Measurements from ENCODE around the gene GOLT1B. TPM values are rescaled to one million over a fixed set of nuclear protein-coding genes. Genes with fewer than 3 reads are reported as not detected.
A peak's percentile ranks its signal among the peaks of the same experiment; 100 is the strongest.

Gene GOLT1B
- total RNA-seq, 8 experiments from 2014 or later, result 26.1 to 89.6 (median 45.6) TPM

- H3K27ac ChIP-seq, result no peak overlapping the region
- H3K4me3 ChIP-seq, result peak overlapping the region; percentile 39 to 51 (median 48)
- WGBS, 10 experiments, result 0 to 20% (median 0%) methylated on average over 1 to 18 of the region's 57 CpGs; no CpG with 5 or more reads in 2 of the 10 experiments
- ATAC-seq (replicated peaks in 6 of 8), result peak; percentile 87 to 95 (median 92)
- in situ Hi-C loops (cut with MboI; ENCODE audit: low pct_unique_long_range_greater_than_20kb in 2 of 9, low sequenced_read_pairs in 9 of 9, unreplicated experiment in 9 of 9), result no loop called here
- peaks cover 0 to 6% of the 10 kb centered on the region in 2 donors for H3K4me1 ChIP-seq (replicated peaks in 1 of 2)
Observed at GRCh38 chr12:21527451-21528180, 26.0 kb downstream of the GOLT1B start.

GRCh38 chr12:21528953-21529352 is 27.4 kb downstream of the GOLT1B start:
- ATAC-seq (replicated peaks in 6 of 8), result no peak

DNA sequence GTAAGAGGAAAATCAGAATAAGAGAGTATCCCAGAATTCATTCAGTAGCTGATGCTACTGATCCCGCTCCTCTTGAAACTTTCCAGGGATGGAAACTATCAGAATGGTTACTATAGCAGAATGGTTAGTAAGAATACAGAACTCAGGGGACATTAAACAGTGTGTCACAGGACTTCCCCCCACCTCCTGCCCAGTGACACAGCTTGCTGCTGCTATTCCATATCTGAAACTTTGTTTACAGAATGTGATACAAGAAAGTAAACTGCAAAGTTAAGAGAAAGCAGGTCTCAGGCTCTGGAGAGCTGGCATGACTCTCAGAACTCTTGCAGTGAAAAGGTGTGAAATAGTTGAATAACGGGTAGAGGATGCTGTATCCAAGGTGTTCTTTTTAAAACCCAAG is 27.9 kb downstream of the GOLT1B start:
- H3K27ac ChIP-seq, result no peak overlapping the region
- in situ Hi-C loops (cut with MboI; ENCODE audit: low pct_unique_long_range_greater_than_20kb in 2 of 9, low sequenced_read_pairs in 9 of 9, unreplicated experiment in 9 of 9), result no loop called here
- H3K4me3 ChIP-seq, result no peak overlapping the region
- ATAC-seq (replicated peaks in 6 of 8), result no peak
- 40 to 100% (median 73%) methylated on average over 1 to 2 of the region's 2 CpGs; no CpG with 5 or more reads in 2 of the 10 experiments for WGBS, 10 experiments
- peaks cover 0 to 6% of the 10 kb centered on the region in 2 donors for H3K4me1 ChIP-seq (replicated peaks in 1 of 2)

More at GRCh38 chr12:21528953-21529352, 27.4 kb downstream of the GOLT1B start:
- WGBS, 10 experiments, result 81 to 100% (median 90%) methylated on average over 1 to 5 of the region's 5 CpGs; no CpG with 5 or more reads in 3 of the 10 experiments
- in situ Hi-C loops (cut with MboI; ENCODE audit: low pct_unique_long_range_greater_than_20kb in 2 of 9, low sequenced_read_pairs in 9 of 9, unreplicated experiment in 9 of 9), result no loop called here
- no peak overlapping the region for H3K4me3 ChIP-seq
- peaks cover 0 to 6% of the 10 kb centered on the region in 2 donors for H3K4me1 ChIP-seq (replicated peaks in 1 of 2)
- no peak overlapping the region for H3K27ac ChIP-seq

- in situ Hi-C loops (cut with MboI; ENCODE audit: low pct_unique_long_range_greater_than_20kb in 2 of 9, low sequenced_read_pairs in 9 of 9, unreplicated experiment in 9 of 9), result no loop called here
Observed at GRCh38 chr12:21538061-21538653, 36.6 kb downstream of the GOLT1B start.

GRCh38 chr12:21539797-21540196 is 38.2 kb downstream of the GOLT1B start:
- ATAC-seq (replicated peaks in 6 of 8), result peak in 1 of 8 experiments; percentile 67
- in situ Hi-C loops (cut with MboI; ENCODE audit: low pct_unique_long_range_greater_than_20kb in 2 of 9, low sequenced_read_pairs in 9 of 9, unreplicated experiment in 9 of 9), result no loop called here
- Histone ChIP-seq H3K4me3 (no peak overlapping the region), H3K27ac (no peak overlapping the region), H3K4me1 (replicated peaks in 1 of 2) (no peaks in the 10 kb centered on the region)

More at GRCh38 chr12:21538061-21538653, 36.6 kb downstream of the GOLT1B start:
- H3K27ac ChIP-seq, result no peak overlapping the region
- ATAC-seq (replicated peaks in 6 of 8), result no peak
- no peak overlapping the region for H3K4me3 ChIP-seq
- no peaks in the 10 kb centered on the region for H3K4me1 ChIP-seq (replicated peaks in 1 of 2)
- 28 to 96% (median 80%) methylated on average over 2 to 5 of the region's 5 CpGs; no CpG with 5 or more reads in 1 of the 10 experiments for WGBS, 10 experiments

DNA sequence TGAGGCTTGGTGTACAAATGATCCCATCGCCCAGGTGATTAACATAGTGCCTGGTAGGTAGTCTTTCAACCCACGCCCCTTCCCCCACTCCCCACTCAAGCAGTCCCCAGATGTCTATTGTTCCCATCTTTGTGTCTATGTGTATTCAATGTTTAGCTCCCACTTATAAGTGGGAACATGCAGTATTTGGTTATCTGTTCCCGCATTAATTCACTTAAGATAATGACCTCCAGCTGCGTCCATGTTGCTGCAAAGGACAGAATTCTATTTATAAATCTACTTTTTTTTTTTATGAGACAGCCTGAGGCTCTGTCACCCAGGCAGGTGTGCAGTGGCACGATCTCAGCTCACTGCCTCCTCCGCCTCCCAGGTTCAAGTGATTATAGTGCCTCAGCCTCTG is 40.2 kb downstream of the GOLT1B start:
- Histone ChIP-seq H3K27ac (no peak overlapping the region), H3K4me1 (replicated peaks in 1 of 2) (no peaks in the 10 kb centered on the region), H3K4me3 (no peak overlapping the region)
- ATAC-seq (replicated peaks in 6 of 8), result no peak
- in situ Hi-C loops (cut with MboI; ENCODE audit: low pct_unique_long_range_greater_than_20kb in 2 of 9, low sequenced_read_pairs in 9 of 9, unreplicated experiment in 9 of 9), result no loop called here
- 31 to 100% (median 66%) methylated on average over 1 to 4 of the region's 6 CpGs; no CpG with 5 or more reads in 3 of the 10 experiments for WGBS, 10 experiments

DNA sequence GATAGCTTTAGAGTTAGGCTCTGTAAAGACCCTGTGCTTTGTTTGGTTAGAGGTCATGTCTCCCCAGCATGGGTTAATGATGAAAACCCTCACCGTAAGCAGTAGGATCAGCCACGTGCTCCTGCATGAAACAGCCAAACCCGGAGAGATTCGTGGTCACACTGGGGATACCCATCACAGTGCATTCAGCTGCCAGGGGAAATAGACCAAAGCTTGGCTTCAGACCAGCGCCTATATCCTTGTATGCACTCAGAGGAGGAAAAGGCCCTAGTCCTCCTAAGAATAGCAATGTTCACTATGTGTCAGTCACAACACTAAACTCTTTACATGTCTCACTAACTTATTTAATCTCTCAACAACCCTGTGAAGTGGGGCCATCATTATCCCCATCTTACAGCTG is 40.8 kb downstream of the GOLT1B start:
- no peak overlapping the region for H3K27ac ChIP-seq
- no peak for ATAC-seq (replicated peaks in 6 of 8)
- in situ Hi-C loops (cut with MboI; ENCODE audit: low pct_unique_long_range_greater_than_20kb in 2 of 9, low sequenced_read_pairs in 9 of 9, unreplicated experiment in 9 of 9), result no loop called here
- H3K4me3 ChIP-seq, result no peak overlapping the region
- no peaks in the 10 kb centered on the region for H3K4me1 ChIP-seq (replicated peaks in 1 of 2)
- WGBS, 10 experiments, result 8 to 97% (median 67%) methylated on average over 1 to 5 of the region's 5 CpGs; no CpG with 5 or more reads in 1 of the 10 experiments

DNA sequence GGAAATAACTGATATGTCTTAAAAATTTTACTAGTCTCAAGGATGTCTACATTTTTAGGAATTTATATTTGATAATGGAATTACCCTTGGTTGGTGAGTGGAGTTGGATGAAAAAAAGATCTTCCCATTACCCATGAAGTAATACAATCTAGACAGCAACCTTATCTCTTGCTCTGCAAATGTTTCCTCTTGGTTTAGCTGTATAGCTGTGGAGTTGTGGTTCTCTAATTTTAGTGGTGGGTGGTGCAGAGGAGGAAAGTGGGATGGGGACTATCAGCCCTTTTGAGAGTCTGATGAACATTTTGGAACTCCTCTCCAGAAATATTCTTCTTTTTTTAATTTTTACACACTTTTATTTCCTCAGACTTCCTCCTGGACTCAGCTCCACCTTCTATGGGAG is 41.6 kb downstream of the GOLT1B start:
- in situ Hi-C loops (cut with MboI; ENCODE audit: low pct_unique_long_range_greater_than_20kb in 2 of 9, low sequenced_read_pairs in 9 of 9, unreplicated experiment in 9 of 9), result no loop called here
- no peak for ATAC-seq (replicated peaks in 6 of 8)
- Histone ChIP-seq H3K27ac (no peak overlapping the region), H3K4me3 (no peak overlapping the region), H3K4me1 (replicated peaks in 1 of 2) (no peaks in the 10 kb centered on the region)

- H3K27ac ChIP-seq, result no peak overlapping the region
- no peaks in the 10 kb centered on the region for H3K4me1 ChIP-seq (replicated peaks in 1 of 2)
- in situ Hi-C loops (cut with MboI; ENCODE audit: low pct_unique_long_range_greater_than_20kb in 2 of 9, low sequenced_read_pairs in 9 of 9, unreplicated experiment in 9 of 9), result no loop called here
- no peak for ATAC-seq (replicated peaks in 6 of 8)
- WGBS, 10 experiments, result 31 to 86% (median 71%) methylated on average over 2 of the region's 2 CpGs
- no peak overlapping the region for H3K4me3 ChIP-seq
Observed at GRCh38 chr12:21545557-21545956, 44.0 kb downstream of the GOLT1B start.

DNA sequence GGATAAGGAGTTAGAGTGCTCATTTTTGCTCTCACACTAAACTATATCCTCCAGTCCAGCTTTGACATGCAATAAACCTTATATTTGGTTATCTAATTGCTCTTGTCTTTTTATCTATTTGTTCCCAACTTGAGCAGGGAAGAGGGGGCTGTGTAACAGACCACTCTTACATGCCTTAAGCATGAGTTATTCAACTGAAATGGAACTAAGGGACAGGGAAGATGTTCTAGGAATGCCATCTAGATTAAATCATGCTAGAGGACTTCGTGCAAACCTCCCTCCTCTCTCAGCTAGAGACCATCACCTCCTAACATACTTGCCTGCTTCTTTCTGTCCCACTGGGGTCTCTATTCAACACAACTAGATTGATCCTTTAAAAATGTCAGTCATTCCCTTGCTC is 45.1 kb downstream of the GOLT1B start:
- Histone ChIP-seq H3K27ac (no peak overlapping the region), H3K4me3 (no peak overlapping the region), H3K4me1 (replicated peaks in 1 of 2) (no peaks in the 10 kb centered on the region)
- ATAC-seq (replicated peaks in 6 of 8), result no peak
- 0 to 17% (median 0%) methylated on average over 1 of the region's 1 CpG; no CpG with 5 or more reads in 1 of the 10 experiments for WGBS, 10 experiments
- in situ Hi-C loops (cut with MboI; ENCODE audit: low pct_unique_long_range_greater_than_20kb in 2 of 9, low sequenced_read_pairs in 9 of 9, unreplicated experiment in 9 of 9), result no loop called here

GRCh38 chr12:21547437-21547836 is 45.8 kb downstream of the GOLT1B start:
- Histone ChIP-seq H3K4me1 (replicated peaks in 1 of 2) (peaks cover 0 to 4% of the 10 kb centered on the region in 2 donors), H3K4me3 (no peak overlapping the region), H3K27ac (no peak overlapping the region)
- in situ Hi-C loops (cut with MboI; ENCODE audit: low pct_unique_long_range_greater_than_20kb in 2 of 9, low sequenced_read_pairs in 9 of 9, unreplicated experiment in 9 of 9), result no loop called here
- 0 to 89% (median 13%) methylated on average over 1 of the region's 1 CpG; no CpG with 5 or more reads in 5 of the 10 experiments for WGBS, 10 experiments
- no peak for ATAC-seq (replicated peaks in 6 of 8)

- no peak overlapping the region for H3K27ac ChIP-seq
- peaks cover 0 to 8% of the 10 kb centered on the region in 2 donors for H3K4me1 ChIP-seq (replicated peaks in 1 of 2)
- ATAC-seq (replicated peaks in 6 of 8), result no peak
- WGBS, 10 experiments, result 4 to 100% (median 83%) methylated on average over 1 to 4 of the region's 4 CpGs; no CpG with 5 or more reads in 1 of the 10 experiments
- in situ Hi-C loops (cut with MboI; ENCODE audit: low pct_unique_long_range_greater_than_20kb in 2 of 9, low sequenced_read_pairs in 9 of 9, unreplicated experiment in 9 of 9), result no loop called here
- H3K4me3 ChIP-seq, result no peak overlapping the region
Observed at GRCh38 chr12:21551841-21552465, 50.4 kb downstream of the GOLT1B start.

- WGBS, 10 experiments, result 0 to 75% (median 54%) methylated on average over 1 to 6 of the region's 6 CpGs; no CpG with 5 or more reads in 1 of the 10 experiments
- in situ Hi-C loops (cut with MboI; ENCODE audit: low pct_unique_long_range_greater_than_20kb in 2 of 9, low sequenced_read_pairs in 9 of 9, unreplicated experiment in 9 of 9), result no loop called here
- no peak overlapping the region for H3K27ac ChIP-seq
- no peak overlapping the region for H3K4me3 ChIP-seq
- ATAC-seq (replicated peaks in 6 of 8), result no peak
- peaks cover 0 to 8% of the 10 kb centered on the region in 2 donors for H3K4me1 ChIP-seq (replicated peaks in 1 of 2)
Observed at GRCh38 chr12:21552635-21553328, 51.2 kb downstream of the GOLT1B start.
